Fibroblast of the aortic adventitia (primary cell): Measurements from ENCODE around the gene MARCHF2. TPM values are rescaled to one million over a fixed set of nuclear protein-coding genes. Genes with fewer than 3 reads are reported as not detected.

Source experiments
- DNase-seq: peaks from one replicate; pipeline ENCODE4 v3.0.0-alpha.2; 2010; ENCODE audit warnings: low read depth
- H3K4me3 ChIP-seq: 2 replicates; pipeline ENCODE4 v1.5.1; 2011; ENCODE audit warnings: low read depth, mild to moderate bottlenecking, control low read depth, low read length, moderate library complexity
- small RNA-seq: library from RNA; depleted of rRNA; stranded (forward); fragments of <200 nt; gene quantifications from one replicate; pipeline ENCODE3, GENCODE V24; 2012
- total RNA-seq: library from RNA; depleted of rRNA; stranded (reverse); fragments of >200 nt; gene quantifications from 2 replicates; pipeline ENCODE4 v1.2.3, GENCODE V29; 2012; ENCODE audit warnings: low replicate concordance
- TF ChIP-seq, protein P1 (sequence below): IDR thresholded peaks from 2 replicates; pipeline ENCODE4 v1.5.1; 2011; ENCODE audit warnings: mild to moderate bottlenecking, low read length, control low read depth, inconsistent platforms; ENCODE audit not compliant: insufficient read depth

Gene MARCHF2
- total RNA-seq, 1 donor, result 68.2 TPM

DNA sequence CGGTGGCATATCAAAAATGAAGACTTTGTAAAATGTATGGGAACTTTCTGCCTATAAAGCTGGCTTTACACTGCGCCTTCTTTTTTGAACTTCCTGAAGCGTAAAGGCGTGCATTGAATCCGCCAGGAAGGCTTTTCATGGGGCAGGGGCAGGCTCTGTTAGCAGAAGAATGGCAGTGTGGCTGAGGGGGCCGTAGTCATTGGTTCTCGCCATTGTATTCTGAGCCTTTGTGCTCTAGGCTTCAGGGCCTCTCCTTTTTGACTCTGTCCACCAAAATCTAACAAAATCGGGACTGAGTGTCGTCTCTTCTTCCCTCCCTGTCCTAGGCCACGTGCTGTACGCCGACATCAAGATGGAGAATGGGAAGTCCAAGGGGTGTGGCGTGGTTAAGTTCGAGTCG, 75.3 kb downstream of the MARCHF2 start:
- no peak for DNase-seq
- H3K4me3 ChIP-seq, result no peak overlapping the region
- TF ChIP-seq, protein P1, sequence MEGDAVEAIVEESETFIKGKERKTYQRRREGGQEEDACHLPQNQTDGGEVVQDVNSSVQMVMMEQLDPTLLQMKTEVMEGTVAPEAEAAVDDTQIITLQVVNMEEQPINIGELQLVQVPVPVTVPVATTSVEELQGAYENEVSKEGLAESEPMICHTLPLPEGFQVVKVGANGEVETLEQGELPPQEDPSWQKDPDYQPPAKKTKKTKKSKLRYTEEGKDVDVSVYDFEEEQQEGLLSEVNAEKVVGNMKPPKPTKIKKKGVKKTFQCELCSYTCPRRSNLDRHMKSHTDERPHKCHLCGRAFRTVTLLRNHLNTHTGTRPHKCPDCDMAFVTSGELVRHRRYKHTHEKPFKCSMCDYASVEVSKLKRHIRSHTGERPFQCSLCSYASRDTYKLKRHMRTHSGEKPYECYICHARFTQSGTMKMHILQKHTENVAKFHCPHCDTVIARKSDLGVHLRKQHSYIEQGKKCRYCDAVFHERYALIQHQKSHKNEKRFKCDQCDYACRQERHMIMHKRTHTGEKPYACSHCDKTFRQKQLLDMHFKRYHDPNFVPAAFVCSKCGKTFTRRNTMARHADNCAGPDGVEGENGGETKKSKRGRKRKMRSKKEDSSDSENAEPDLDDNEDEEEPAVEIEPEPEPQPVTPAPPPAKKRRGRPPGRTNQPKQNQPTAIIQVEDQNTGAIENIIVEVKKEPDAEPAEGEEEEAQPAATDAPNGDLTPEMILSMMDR, result no peak

Small RNA genes lying within 50 kb of the gene (small RNA-seq; reads per million reads assigned to genes)
- not detected for gene MIR4999

Other genes starting within 250 kb of the MARCHF2 start
- 2.1 and 14.1 TPM in 2 replicates for gene CERS4, start 203.9 kb upstream of the MARCHF2 start, total RNA-seq
- 40.1 and 66.0 TPM in 2 replicates for gene CD320, start 104.9 kb upstream of the MARCHF2 start, total RNA-seq
- 5.0 and 24.1 TPM in 2 replicates for gene NDUFA7, start 91.9 kb upstream of the MARCHF2 start, total RNA-seq
- 151 and 174 TPM in 2 replicates for gene RPS28, start 91.8 kb upstream of the MARCHF2 start, total RNA-seq
- 0.09 and 0.16 TPM in 2 replicates for gene KANK3, start 70.0 kb upstream of the MARCHF2 start, total RNA-seq
- gene ANGPTL4, start 49.1 kb upstream of the MARCHF2 start, total RNA-seq, result 4.4 and 22.8 TPM in 2 replicates
- 6.3 and 15.7 TPM in 2 replicates for gene RAB11B, start 22.9 kb upstream of the MARCHF2 start, total RNA-seq
- gene HNRNPM, start 31.7 kb downstream of the MARCHF2 start, total RNA-seq, result 41.8 and 53.6 TPM in 2 replicates
- gene PRAM1, start 89.3 kb downstream of the MARCHF2 start, total RNA-seq, result not detected in 2 replicates
- 4.4 and 6.4 TPM in 2 replicates for gene ZNF414, start 100.9 kb downstream of the MARCHF2 start, total RNA-seq
- gene MYO1F, start 164.1 kb downstream of the MARCHF2 start, total RNA-seq, result 0.09 and 0.41 TPM in 2 replicates
- gene ADAMTS10, start 197.4 kb downstream of the MARCHF2 start, total RNA-seq, result 15.8 and 18.5 TPM in 2 replicates
- not detected in 2 replicates for gene NFILZ, start 217.3 kb downstream of the MARCHF2 start, total RNA-seq